ENCODE results near the gene DNAH6.

- no peak for TF ChIP-seq ZNF274 (IDR thresholded peaks at IDR 0.05; ENCODE audit: low read depth, low read length)
- no peak for TF ChIP-seq YY1 (IDR thresholded peaks at IDR 0.05; ENCODE audit: insufficient read depth, insufficient read length)
- TF ChIP-seq SUZ12 (IDR thresholded peaks at IDR 0.05; ENCODE audit: extremely low read depth, insufficient read depth, insufficient read length), result no peak
Observed at GRCh38 chr2:84477886-84478285, 38.4 kb upstream of the DNAH6 start.

Measured in NT2/D1 (cell line).